ENCODE results near the gene SLC38A2.

The SLC38A2 gene

GRCh38 chr12:46404733-46405132 is 32.2 kb upstream of the SLC38A2 start:
- Histone ChIP-seq H3F3A (ENCODE audit: low read depth) (peaks cover 9% of the 10 kb centered on the region; the same call in 1 of the 2 replicates), H3K4me1 (ENCODE audit: insufficient read depth, low read length, poor library complexity, severe bottlenecking) (peaks cover 66% of the 10 kb centered on the region), H3K9me2 (replicated peaks; ENCODE audit: low read depth, low read length) (no peaks in the 10 kb centered on the region), H3K27me3 (ENCODE audit: insufficient read depth, low read length, poor library complexity, severe bottlenecking) (no peaks in the 10 kb centered on the region), H3K36me3 (ENCODE audit: insufficient read depth, low read length) (no peaks in the 10 kb centered on the region), H3K79me2 (ENCODE audit: insufficient read depth, low read length) (no peaks in the 10 kb centered on the region), H2AFZ (ENCODE audit: low read length) (0 out of 2 replicates have a peak overlapping the region, but pooled peaks have one; percentile 4), H3K9ac (ENCODE audit: low read depth, low read length, poor library complexity, severe bottlenecking) (peak overlapping the region; percentile 21), H3K4me3 (ENCODE audit: low read length, poor library complexity, severe bottlenecking) (no peak overlapping the region), H4K20me1 (ENCODE audit: insufficient read depth, low read length, poor library complexity, severe bottlenecking) (no peaks in the 10 kb centered on the region), H3K4me2 (ENCODE audit: low read depth, low read length, poor library complexity, severe bottlenecking) (no peak overlapping the region), H3K9me3 (ENCODE audit: insufficient read depth, low read depth, low read length) (no peaks in the 10 kb centered on the region)
- TF ChIP-seq, protein P1, sequence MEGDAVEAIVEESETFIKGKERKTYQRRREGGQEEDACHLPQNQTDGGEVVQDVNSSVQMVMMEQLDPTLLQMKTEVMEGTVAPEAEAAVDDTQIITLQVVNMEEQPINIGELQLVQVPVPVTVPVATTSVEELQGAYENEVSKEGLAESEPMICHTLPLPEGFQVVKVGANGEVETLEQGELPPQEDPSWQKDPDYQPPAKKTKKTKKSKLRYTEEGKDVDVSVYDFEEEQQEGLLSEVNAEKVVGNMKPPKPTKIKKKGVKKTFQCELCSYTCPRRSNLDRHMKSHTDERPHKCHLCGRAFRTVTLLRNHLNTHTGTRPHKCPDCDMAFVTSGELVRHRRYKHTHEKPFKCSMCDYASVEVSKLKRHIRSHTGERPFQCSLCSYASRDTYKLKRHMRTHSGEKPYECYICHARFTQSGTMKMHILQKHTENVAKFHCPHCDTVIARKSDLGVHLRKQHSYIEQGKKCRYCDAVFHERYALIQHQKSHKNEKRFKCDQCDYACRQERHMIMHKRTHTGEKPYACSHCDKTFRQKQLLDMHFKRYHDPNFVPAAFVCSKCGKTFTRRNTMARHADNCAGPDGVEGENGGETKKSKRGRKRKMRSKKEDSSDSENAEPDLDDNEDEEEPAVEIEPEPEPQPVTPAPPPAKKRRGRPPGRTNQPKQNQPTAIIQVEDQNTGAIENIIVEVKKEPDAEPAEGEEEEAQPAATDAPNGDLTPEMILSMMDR (conservative IDR thresholded peaks at IDR 0.05; ENCODE audit: low read length) = no peak
- no peak for TF ChIP-seq EZH2phosphoT487 (IDR thresholded peaks at IDR 0.05; ENCODE audit: borderline replicate concordance)

- Histone ChIP-seq H3K4me1 (ENCODE audit: insufficient read depth, low read length, poor library complexity, severe bottlenecking) (peaks cover 64% of the 10 kb centered on the region), H2AFZ (ENCODE audit: low read length) (0 out of 2 replicates have a peak overlapping the region, but pooled peaks have one; percentile 4), H3F3A (ENCODE audit: low read depth) (peaks cover 9% of the 10 kb centered on the region; the same call in 1 of the 2 replicates), H3K9me3 (ENCODE audit: insufficient read depth, low read depth, low read length) (no peaks in the 10 kb centered on the region), H3K36me3 (ENCODE audit: insufficient read depth, low read length) (no peaks in the 10 kb centered on the region), H3K4me2 (ENCODE audit: low read depth, low read length, poor library complexity, severe bottlenecking) (peak overlapping the region; percentile 60), H3K27me3 (ENCODE audit: insufficient read depth, low read length, poor library complexity, severe bottlenecking) (no peaks in the 10 kb centered on the region), H3K9me2 (replicated peaks; ENCODE audit: low read depth, low read length) (no peaks in the 10 kb centered on the region), H3K4me3 (ENCODE audit: low read length, poor library complexity, severe bottlenecking) (peak overlapping the region; percentile 42), H4K20me1 (ENCODE audit: insufficient read depth, low read length, poor library complexity, severe bottlenecking) (no peaks in the 10 kb centered on the region), H3K9ac (ENCODE audit: low read depth, low read length, poor library complexity, severe bottlenecking) (peak overlapping the region; percentile 21), H3K79me2 (ENCODE audit: insufficient read depth, low read length) (no peaks in the 10 kb centered on the region)
- TF ChIP-seq, protein P1 (conservative IDR thresholded peaks at IDR 0.05; ENCODE audit: low read length) = no peak
- no peak for TF ChIP-seq EZH2phosphoT487 (IDR thresholded peaks at IDR 0.05; ENCODE audit: borderline replicate concordance)
Observed at GRCh38 chr12:46404225-46404631, 31.7 kb upstream of the SLC38A2 start.

- TF ChIP-seq, protein P1 (conservative IDR thresholded peaks at IDR 0.05; ENCODE audit: low read length) = no peak
- no peak for TF ChIP-seq EZH2phosphoT487 (IDR thresholded peaks at IDR 0.05; ENCODE audit: borderline replicate concordance)
- Histone ChIP-seq H3K9me3 (ENCODE audit: insufficient read depth, low read depth, low read length) (no peaks in the 10 kb centered on the region), H3K4me2 (ENCODE audit: low read depth, low read length, poor library complexity, severe bottlenecking) (peak overlapping the region; percentile 60), H3K4me3 (ENCODE audit: low read length, poor library complexity, severe bottlenecking) (peak overlapping the region; percentile 42), H3K9me2 (replicated peaks; ENCODE audit: low read depth, low read length) (no peaks in the 10 kb centered on the region), H3K79me2 (ENCODE audit: insufficient read depth, low read length) (no peaks in the 10 kb centered on the region), H4K20me1 (ENCODE audit: insufficient read depth, low read length, poor library complexity, severe bottlenecking) (no peaks in the 10 kb centered on the region), H3K36me3 (ENCODE audit: insufficient read depth, low read length) (no peaks in the 10 kb centered on the region), H3K27me3 (ENCODE audit: insufficient read depth, low read length, poor library complexity, severe bottlenecking) (no peaks in the 10 kb centered on the region), H3K9ac (ENCODE audit: low read depth, low read length, poor library complexity, severe bottlenecking) (peak overlapping the region; percentile 21), H3F3A (ENCODE audit: low read depth) (peaks cover 9% of the 10 kb centered on the region; the same call in 1 of the 2 replicates), H2AFZ (ENCODE audit: low read length) (no peak overlapping the region), H3K4me1 (ENCODE audit: insufficient read depth, low read length, poor library complexity, severe bottlenecking) (peaks cover 61% of the 10 kb centered on the region)
Observed at GRCh38 chr12:46403719-46404070, 31.1 kb upstream of the SLC38A2 start.
